Activated T-helper 1 cell treated with Interleukin-2 at 50 U/mL for 16 hours (primary cell): ENCODE results near the gene RSBN1L.
"Not testable (repeated sequence)": the region's sequence is repeated elsewhere in the genome, so short reads cannot be mapped to it uniquely, and the experiment has no call there.

Source experiments
- DNase-seq: peaks from one replicate; pipeline ENCODE4 v3.0.0-alpha.2; 2020; ENCODE audit warnings: low read depth

RSBN1L gene

GRCh38 chr7:77696057-77696642 is at the start of gene RSBN1L:
Gene RSBN1L, plus strand, starts transcription at chr7:77696459. Its CDS starts 11 bp downstream, at chr7:77696470.
- DNase-seq, result peak; percentile 96

DNA sequence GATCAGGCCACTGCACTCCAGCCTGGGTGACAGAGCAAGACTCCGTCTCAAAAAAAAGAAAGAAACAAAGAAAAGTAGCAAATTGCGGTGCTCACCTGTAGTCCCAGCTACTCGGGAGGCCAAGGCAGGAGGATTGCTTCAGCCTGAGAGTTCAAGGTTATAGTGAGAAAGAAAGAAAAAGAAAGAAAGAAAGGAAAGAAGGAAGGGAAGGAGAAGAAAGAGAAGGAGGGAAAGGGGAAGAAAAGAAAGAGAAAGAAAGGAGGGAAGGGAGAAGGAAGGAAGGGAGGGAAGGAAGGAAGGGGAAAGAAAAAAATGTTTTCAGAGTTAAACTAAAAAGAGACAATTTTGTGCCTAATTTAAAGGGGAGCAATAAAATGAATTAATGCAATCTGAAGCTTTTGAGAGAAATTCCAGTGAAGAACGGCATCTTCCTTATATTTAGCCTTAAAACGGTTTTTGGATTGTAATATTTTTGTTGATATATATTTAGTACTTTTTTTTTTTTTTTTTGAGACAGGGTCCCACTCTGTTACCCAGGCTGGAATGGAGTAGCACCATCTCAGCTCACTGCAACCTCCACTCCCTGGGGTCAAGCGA is 47.4 kb upstream of the RSBN1L start:
- DNase-seq, result no peak

DNA sequence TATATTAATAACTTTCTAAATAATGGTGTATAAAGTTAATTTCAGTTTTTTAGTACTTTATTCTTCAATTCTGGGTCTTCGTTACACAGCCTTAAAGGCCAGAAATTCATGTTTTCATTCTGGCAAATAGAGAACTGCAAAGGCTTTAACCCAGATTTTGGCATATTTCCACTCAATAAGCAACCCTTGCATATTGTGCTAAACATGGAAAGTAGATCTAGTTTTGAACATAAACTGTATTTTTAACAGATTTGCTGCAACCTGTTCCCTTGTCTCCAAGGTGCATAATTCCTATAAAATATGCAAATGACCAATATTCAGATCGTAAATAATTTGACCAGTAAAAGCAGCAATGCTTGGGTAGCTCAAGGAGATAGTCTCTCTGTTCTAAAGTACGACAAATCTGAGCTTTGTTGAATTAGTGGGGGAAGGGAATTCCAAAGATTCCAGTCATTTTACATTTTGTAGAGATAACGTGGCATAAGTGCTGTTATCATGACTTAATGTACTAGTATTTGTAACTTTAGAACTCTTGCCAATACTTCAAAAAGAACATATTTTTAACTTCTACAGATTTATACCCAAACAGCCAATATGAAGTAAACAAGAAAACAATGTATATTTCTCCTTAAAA is 46.4 kb upstream of the RSBN1L start:
- no peak for DNase-seq

DNA sequence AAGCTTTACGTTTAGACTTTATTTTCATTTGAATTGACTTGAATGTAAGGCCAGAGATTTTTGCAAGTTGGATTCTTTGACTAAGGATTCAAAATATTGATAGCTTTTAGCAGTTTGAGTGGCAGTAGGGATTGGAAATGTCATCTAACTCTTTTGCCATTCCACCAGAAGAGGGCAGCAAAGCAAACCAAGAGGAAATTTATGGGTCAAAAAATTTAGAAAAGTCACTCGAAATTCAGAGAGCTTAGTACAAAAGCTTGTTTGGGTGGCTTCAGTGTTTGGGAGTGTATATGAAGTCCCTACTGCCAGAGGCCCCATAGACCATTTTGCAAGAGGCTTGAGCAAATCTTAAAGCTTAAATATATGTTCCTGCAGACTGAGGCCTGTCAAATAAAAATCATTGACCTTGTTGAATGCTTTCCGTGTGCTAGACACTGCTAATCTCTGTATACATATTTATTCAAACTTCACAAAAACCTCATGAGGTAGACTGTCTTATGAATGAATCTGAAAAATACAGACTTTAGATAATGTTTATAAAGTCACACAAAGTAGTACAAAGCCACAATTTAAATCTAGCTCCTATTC is 44.6 kb upstream of the RSBN1L start:
- no peak for DNase-seq

DNA sequence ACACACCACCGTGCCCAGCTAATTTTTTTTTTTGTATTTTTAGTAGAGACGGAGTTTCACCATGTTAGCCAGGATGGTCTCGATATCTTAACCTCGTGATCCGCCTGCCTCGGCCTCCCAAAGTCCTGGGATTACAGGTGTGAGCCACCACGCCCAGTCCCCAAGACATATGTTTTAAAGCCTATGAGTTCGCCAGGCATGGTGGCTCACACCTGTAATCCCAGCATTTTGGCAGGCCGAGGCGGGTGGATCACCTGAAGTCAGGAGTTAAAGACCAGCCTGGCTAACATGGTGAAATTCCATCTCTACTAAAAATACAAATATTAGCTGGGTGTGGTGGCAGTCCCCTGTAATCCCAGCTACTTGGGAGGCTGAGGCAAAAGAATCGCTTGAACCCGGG is 43.4 kb upstream of the RSBN1L start:
- not testable (repeated sequence) for DNase-seq

DNA sequence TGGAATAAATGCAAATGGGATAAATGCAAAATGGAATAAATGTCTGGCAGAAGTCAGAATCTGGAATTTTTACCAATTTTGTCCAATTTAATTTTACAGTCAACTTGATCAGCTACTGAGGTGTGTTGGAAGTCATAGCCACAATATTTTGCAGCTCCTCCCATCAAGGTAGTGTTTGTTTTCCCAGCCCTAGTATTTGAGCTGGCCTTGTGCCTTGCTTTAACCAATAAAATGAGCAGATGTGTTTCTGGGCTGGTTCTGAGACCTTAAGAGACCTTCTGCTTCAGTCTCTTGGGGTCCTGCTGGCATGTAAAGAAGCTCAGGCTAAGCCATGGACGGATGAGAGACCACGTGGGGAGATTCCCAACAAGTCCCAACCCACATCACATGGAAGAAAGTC is 42.7 kb upstream of the RSBN1L start:
- DNase-seq, result no peak

DNA sequence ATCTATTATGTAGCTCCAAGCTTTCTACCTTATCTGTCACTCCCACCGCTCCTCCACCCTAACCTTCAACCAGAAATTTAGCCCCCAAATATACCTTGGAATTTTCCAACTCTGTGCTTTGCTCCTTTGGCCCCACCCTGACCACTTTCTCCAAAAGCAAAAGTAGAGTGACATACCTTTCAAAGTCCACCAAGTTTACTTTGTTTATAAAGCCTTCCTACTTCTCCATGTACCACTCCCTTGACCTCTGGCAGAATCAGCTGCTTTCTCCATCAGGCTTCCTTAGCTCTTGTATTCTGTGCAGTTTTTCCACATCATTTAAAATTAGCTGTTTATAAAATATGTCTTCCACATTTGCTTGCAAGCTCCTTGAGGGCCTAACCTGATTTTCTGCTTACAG is 40.9 kb upstream of the RSBN1L start:
- DNase-seq, result no peak

DNA sequence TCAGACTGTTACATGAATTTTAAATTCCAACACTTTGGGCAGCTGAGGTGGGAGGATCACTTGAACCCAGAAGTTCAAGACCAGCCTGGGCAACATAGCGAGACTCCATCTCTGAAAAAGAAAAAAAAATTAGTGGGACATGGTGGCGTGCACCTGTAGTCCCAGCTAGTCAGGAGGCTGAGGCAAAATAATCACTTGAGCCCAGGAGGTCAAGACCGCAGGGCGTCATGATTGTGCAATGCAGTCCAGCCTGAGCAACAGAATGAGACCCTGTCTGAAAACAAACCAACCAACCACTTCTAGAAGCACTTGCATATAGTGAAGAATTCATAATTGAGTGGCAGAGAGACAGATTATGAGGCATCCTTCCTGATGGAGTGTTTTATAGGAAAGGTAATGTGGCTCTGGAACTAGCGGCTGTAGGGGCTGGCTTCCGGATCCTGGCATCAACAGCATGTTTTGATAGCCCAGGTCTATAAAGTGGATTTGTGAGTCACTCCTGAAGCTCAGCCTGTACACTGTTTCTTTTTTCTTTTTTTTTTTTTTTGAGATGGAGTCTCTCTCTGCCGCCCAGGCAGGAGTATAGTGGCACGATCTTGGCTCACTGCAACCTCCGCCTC is 40.3 kb upstream of the RSBN1L start:
- no peak for DNase-seq

DNA sequence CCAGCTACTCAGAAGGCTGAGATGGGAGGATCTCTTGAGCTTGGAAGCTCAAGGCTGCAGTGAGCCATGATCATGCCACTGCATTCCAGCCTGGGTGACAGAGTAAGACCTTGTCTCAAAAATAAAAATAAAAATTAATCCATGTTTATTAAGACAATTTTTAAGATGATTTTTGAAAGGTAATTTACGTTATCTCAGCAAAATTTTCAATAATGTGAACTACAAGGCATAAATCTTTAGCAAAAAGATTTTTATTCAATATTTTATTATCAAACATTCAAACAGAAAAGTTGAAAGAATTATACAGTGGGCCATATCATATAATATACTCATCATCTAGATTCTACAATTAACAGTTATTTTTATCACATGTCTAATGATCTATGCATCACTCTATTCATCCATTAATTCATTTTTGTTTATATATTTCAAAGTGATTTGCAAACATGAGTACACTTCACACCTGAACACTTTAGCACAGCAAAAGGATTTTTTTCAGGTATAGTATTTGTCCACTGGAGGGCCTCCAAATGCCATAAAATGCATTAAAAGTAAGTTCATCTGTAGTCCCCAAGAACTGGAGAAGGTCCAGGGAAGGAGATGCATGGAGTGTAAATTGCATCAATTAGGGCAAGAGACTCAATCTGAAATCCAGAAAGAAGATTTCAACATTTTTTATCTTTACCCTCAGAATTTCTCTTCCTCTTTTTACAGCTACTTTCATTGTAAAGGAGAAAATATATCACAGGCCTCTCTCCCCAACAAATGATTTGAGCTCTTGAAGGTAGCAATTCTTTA is 38.6 kb upstream of the RSBN1L start:
- no peak for DNase-seq

- DNase-seq, result no peak
These were observed 37.3 kb upstream of the RSBN1L start for GRCh38 chr7:77658928-77659327.

- no peak for DNase-seq
These were observed 34.4 kb upstream of the RSBN1L start for GRCh38 chr7:77661816-77662215.

DNA sequence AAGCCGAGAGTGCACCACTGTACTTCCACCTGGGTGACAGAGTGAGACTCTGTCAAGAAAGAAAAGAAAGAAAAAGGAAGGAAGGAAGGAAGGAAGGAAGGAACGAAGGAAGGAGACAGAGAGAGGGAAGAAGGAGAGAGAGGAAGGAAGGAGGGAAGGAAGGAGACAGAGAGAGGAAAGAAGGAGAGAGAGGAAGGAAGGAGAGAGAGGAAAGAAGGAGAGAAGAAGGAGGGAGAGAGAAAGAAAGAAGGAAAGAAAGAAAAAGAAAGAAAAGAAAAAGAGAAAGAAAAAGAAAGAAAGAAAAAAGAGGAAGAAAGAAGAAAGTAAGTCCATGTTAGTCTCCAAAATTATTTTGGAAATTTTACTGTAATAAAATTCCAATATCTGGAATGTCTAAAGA is 33.4 kb upstream of the RSBN1L start:
- no peak for DNase-seq

- DNase-seq, result no peak
These were observed 31.5 kb upstream of the RSBN1L start for GRCh38 chr7:77664715-77665114.

GRCh38 chr7:77665161-77665560 is 31.1 kb upstream of the RSBN1L start:
- no peak for DNase-seq

DNA sequence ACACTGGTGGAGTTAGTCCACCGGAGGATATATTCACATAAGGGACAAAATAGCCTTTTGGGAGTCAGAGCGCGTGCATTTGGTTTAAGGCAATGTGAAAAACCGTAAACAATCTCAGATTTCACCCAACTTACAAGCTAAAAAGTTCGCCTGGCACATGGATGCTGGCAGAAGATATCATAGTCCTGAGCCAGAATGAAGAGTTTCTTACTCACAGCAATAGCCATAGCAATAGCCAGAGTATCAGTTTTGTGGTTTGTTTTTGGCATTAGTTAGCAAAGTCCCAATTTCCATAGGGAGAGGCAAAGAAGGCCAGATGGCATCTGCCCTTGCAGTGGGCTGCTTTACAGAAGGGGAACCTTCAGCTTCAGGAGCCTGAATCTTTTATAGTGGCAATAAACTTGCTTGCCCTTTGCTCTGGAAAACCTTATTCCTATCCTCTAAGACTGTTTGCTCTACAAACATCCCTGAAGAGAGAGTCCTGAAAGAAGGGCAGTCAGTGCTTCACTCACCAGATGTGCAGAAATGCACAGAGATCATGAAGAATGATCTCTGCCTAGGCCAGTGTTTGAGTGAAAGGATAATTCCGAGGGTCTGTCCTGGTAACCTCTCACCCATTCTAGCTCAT is 28.7 kb upstream of the RSBN1L start:
- DNase-seq, result no peak

DNA sequence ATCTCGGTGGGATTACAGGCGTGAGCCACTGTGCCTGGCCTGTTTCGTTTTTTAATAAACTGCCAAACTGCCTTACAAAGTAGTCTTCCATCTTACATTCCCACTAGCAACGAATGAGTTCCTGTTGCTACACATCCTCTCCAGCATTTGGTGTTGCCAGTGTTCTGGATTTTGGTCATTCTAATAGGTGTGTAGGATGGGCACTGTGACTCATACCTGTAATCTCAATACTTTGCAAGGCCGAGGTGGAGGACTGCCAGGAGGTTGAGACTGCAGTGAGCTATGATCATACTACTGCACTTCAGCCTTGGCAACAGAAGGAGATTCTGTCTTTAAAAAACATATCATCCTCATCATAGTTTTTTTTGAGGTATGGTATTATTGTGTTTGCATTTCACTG is 21.4 kb upstream of the RSBN1L start:
- DNase-seq, result no peak

- no peak for DNase-seq
These were observed 16.7 kb upstream of the RSBN1L start for GRCh38 chr7:77679608-77680007.

DNA sequence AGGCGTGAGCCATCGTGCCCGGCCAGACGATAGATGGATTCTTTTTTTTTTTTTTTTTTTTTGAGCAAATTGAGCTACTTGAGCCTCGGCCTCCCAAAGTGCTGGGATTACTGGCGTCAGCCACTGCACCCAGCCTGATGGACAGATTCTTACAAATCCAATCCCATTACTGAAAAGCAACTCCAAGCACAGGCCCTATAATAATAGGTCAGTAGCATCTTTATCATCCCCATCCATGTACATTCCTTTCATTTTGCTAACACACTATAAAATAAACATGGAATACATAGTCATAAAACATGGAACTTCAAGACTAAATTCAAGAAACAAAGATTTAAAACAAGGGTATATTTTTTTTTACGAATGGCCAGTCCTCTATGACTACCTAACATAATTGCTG is 16.0 kb upstream of the RSBN1L start:
- DNase-seq, result no peak

GRCh38 chr7:77684030-77684429 is 12.2 kb upstream of the RSBN1L start:
- DNase-seq, result no peak

DNA sequence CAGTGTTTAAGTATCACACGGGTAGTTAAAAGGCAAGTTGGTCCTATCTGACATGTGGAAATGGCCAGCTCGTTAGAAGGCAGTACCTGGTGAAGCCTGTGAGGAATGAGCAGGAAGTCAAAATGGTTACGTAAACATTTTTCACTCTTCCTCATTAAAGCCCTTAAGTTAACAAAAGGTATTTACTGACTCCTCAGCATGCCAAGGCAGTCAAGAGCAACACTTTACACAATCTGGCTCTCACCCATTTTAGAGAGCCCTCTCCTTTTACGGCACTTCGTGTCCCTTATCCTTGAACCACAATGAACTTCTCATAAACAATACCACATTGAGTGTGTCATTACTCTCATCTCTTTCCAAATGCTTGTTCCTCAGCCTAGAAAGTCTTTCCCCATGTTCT is 11.0 kb upstream of the RSBN1L start:
- DNase-seq, result no peak

GRCh38 chr7:77687100-77687746 is 9.0 kb upstream of the RSBN1L start:
- no peak for DNase-seq
